GM23338 (cell line): Measurements from ENCODE around the gene AUH. TPM values are rescaled to one million over a fixed set of nuclear protein-coding genes. Genes with fewer than 3 reads are reported as not detected.

Experiments
- ATAC-seq: fragments of 200-7000 bp; cut with Tn5 transposase; 3 replicates; pipeline ENCODE4 v1.9.1; 2020
- DNase-seq: peaks from one replicate; pipeline ENCODE4 v3.0.0-alpha.2; 2015; ENCODE audit warnings: low spot score
- H2AFZ ChIP-seq: fragments of 200-600 bp; sonication (generic); 2 replicates; pipeline ENCODE4 v1.8.0; 2016; ENCODE audit warnings: antibody characterized with exemption, mild to moderate bottlenecking, moderate library complexity
- H3F3A ChIP-seq: fragments of 200-600 bp; sonication (generic); replicated peaks from 2 replicates; pipeline ENCODE4 v1.8.0; 2017; ENCODE audit warnings: antibody characterized with exemption, mixed run types, low read depth
- H3K27ac ChIP-seq: fragments of 200-600 bp; sonication (generic); 2 replicates; pipeline ENCODE4 v1.6.1; 2016; ENCODE audit warnings: low read depth
- H3K27me3 ChIP-seq: fragments of 200-600 bp; sonication (generic); 2 replicates; pipeline ENCODE4 v1.8.0; 2016; ENCODE audit warnings: mild to moderate bottlenecking, mixed run types, moderate library complexity; ENCODE audit not compliant: insufficient read depth
- H3K36me3 ChIP-seq: fragments of 200-600 bp; sonication (generic); 2 replicates; pipeline ENCODE4 v1.8.0; 2016; ENCODE audit warnings: mild to moderate bottlenecking; ENCODE audit not compliant: insufficient read depth
- H3K4me1 ChIP-seq: fragments of 200-600 bp; sonication (generic); 2 replicates; pipeline ENCODE4 v1.8.0; 2016; ENCODE audit warnings: mild to moderate bottlenecking, moderate library complexity; ENCODE audit not compliant: insufficient read depth
- H3K4me2 ChIP-seq: fragments of 200-600 bp; sonication (generic); 2 replicates; pipeline ENCODE4 v1.7.1; 2017; ENCODE audit warnings: mixed run types
- H3K4me3 ChIP-seq: fragments of 200-600 bp; sonication (generic); 2 replicates; pipeline ENCODE4 v1.6.1; 2016; ENCODE audit warnings: mixed run types
- H3K79me2 ChIP-seq: fragments of 200-600 bp; sonication (generic); replicated peaks from 2 replicates; pipeline ENCODE4 v1.8.0; 2017; ENCODE audit warnings: mild to moderate bottlenecking; ENCODE audit not compliant: insufficient read depth
- H3K9me2 ChIP-seq: fragments of 200-600 bp; sonication (generic); 2 replicates; pipeline ENCODE4 v1.8.0; 2017; ENCODE audit not compliant: insufficient read depth
- H4K20me1 ChIP-seq: fragments of 200-600 bp; sonication (generic); replicated peaks from 2 replicates; pipeline ENCODE4 v1.8.0; 2017; ENCODE audit warnings: mild to moderate bottlenecking; ENCODE audit not compliant: insufficient read depth
- H3K27ac Mint-ChIP-seq: 2 replicates; pipeline ENCODE4 v1.8.0; 2020; ENCODE audit warnings: inconsistent platforms, mild to moderate bottlenecking, moderate library complexity, mixed read lengths
- H3K27me3 Mint-ChIP-seq: 3 replicates; pipeline ENCODE4 v1.8.0; 2022; ENCODE audit warnings: low read depth, mild to moderate bottlenecking, moderate library complexity, mixed read lengths, inconsistent platforms; ENCODE audit not compliant: insufficient read depth, poor library complexity
- H3K36me3 Mint-ChIP-seq: 3 replicates; pipeline ENCODE4 v1.8.0; 2021; ENCODE audit warnings: low read depth, mild to moderate bottlenecking, inconsistent platforms, moderate library complexity, mixed read lengths
- H3K4me1 Mint-ChIP-seq: 3 replicates; pipeline ENCODE4 v1.8.0; 2020; ENCODE audit warnings: mild to moderate bottlenecking, inconsistent platforms, mixed read lengths
- H3K4me3 Mint-ChIP-seq: 3 replicates; pipeline ENCODE4 v1.8.0; 2021; ENCODE audit warnings: moderate library complexity, mild to moderate bottlenecking, inconsistent platforms, mixed read lengths
- H3K9me3 Mint-ChIP-seq: 3 replicates; pipeline ENCODE4 v1.8.0; 2020; ENCODE audit warnings: moderate library complexity, mild to moderate bottlenecking, inconsistent platforms, mixed read lengths
- CTCF ChIP-seq, 2 experiments: fragments of 200-600 bp in 1 of 2; sonication (generic) in 1 of 2; conservative IDR thresholded peaks; 2 replicates each; pipeline versions ENCODE4 v1.5.1 to v1.6.1; 2016 to 2017; ENCODE audit warnings: antibody characterized with exemption in 2 of 2, low read depth in 2 of 2, mild to moderate bottlenecking in 2 of 2, moderate library complexity in 1 of 2
- EZH2phosphoT487 ChIP-seq: fragments of 200-600 bp; sonication (generic); IDR thresholded peaks from one replicate; pipeline ENCODE4 v1.8.1; 2018; ENCODE audit warnings: antibody characterized with exemption; ENCODE audit not compliant: unreplicated experiment
- JUNB ChIP-seq: IDR thresholded peaks from one replicate; pipeline ENCODE4 v1.6.1; 2016; ENCODE audit warnings: antibody characterized with exemption; ENCODE audit not compliant: unreplicated experiment
- NANOG ChIP-seq: IDR thresholded peaks from 2 replicates; pipeline ENCODE4 v1.6.1; 2016; ENCODE audit warnings: antibody characterized with exemption, borderline replicate concordance
- REST ChIP-seq: IDR thresholded peaks from one replicate; pipeline ENCODE4 v1.6.1; 2018; ENCODE audit warnings: antibody characterized with exemption; ENCODE audit not compliant: unreplicated experiment
- STAT1 ChIP-seq: IDR thresholded peaks from one replicate; pipeline ENCODE4 v1.6.1; 2016; ENCODE audit warnings: antibody characterized with exemption; ENCODE audit not compliant: unreplicated experiment
- ZNF331 ChIP-seq: fragments of 250-450 bp; sonication (Bioruptor Pico); IDR thresholded peaks from 2 replicates; pipeline ENCODE4 v1.5.0; 2020; ENCODE audit warnings: low read depth, mild to moderate bottlenecking, moderate library complexity
- ZNF462 ChIP-seq: fragments of 250-450 bp; sonication (Bioruptor Pico); IDR thresholded peaks from 2 replicates; pipeline ENCODE4 v1.5.0; 2020; ENCODE audit warnings: mild to moderate bottlenecking, moderate library complexity
- polyA plus RNA-seq: library from polyadenylated mRNA; unstranded; fragments of >200 nt; fragmentation: Nextera tagmentation; extraction: Ambion mirVana; gene quantifications from 2 replicates; pipeline ENCODE4 v1.2.1, GENCODE V29; 2016
- total RNA-seq: library from RNA; depleted of rRNA; stranded (reverse); fragments of >200 nt; shearing (Covaris generic); gene quantifications from 2 replicates; pipeline ENCODE4 v1.2.3, GENCODE V29; 2014
- TF ChIP-seq, protein P1 (sequence below): IDR thresholded peaks from 2 replicates; pipeline ENCODE4 v1.6.1; 2016; ENCODE audit warnings: antibody characterized with exemption

AUH gene
- total and polyA plus RNA-seq, 2 experiments from 2014 or later = 28.8 to 34.2 TPM

DNA sequence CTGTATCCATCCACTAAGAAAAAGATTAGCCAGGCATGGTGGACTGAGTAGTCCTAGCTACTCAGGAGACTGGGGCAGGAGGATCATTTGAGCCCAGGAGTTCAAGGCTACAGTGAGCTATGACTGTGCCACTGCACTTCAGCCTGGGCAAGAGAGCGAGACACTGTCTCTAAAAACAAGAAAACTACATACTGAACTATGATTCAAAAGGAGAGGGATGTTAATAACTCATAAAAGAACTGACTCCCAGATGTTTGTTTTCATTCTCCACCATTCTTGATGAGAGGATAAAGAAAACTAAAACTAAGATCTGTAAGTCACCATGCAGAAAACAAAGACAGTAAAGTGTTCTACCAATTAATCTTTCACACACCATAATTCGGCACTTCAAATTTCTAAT lies 53.5 kb downstream of the AUH start:
- H3K27me3 Mint-ChIP-seq = peaks cover 2% of the 10 kb centered on the region
- H3K4me3 Mint-ChIP-seq = no peak overlapping the region
- H3K27ac Mint-ChIP-seq = 0 out of 2 replicates have a peak overlapping the region, but pooled peaks have one; percentile 49
- ATAC-seq (no peak), DNase-seq (no peak)
- H3F3A ChIP-seq = no peaks in the 10 kb centered on the region
- H3K36me3 ChIP-seq = no peaks in the 10 kb centered on the region
- peaks cover 11% of the 10 kb centered on the region; the same call in 1 of the 3 replicates for H3K36me3 Mint-ChIP-seq
- TF ChIP-seq STAT1 = no peak
- H3K27me3 ChIP-seq = no peaks in the 10 kb centered on the region
- H3K9me3 Mint-ChIP-seq = no peaks in the 10 kb centered on the region
- no peaks in the 10 kb centered on the region for H3K4me1 ChIP-seq
- no peak overlapping the region for H3K4me3 ChIP-seq
- H3K9me2 ChIP-seq = no peaks in the 10 kb centered on the region
- H4K20me1 ChIP-seq = peaks cover 9% of the 10 kb centered on the region; the same call in 1 of the 2 replicates
- peaks cover 5% of the 10 kb centered on the region for H3K4me1 Mint-ChIP-seq
- H3K4me2 ChIP-seq = no peak overlapping the region
- H2AFZ ChIP-seq = no peak overlapping the region
- peaks cover 48% of the 10 kb centered on the region for H3K79me2 ChIP-seq
- no peak overlapping the region for H3K27ac ChIP-seq

DNA sequence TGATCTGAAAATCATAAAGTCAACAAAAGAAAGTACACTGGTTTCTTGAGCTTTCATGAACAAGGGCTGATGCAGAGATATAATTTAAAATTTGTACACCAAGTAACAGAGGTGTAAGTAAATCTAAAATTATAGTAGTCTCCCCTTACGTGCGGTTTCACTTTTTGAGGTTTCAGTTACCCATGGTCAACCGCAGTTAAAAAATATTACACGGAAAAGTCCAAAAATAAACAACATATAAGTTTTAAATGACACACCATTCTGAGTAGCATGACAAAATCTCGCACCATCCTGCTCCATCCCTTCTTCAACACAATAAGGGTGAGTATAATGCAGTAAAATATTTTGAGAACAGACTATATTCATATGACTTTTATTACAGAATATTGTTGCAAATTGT lies 54.4 kb downstream of the AUH start:
- peaks cover 9% of the 10 kb centered on the region; the same call in 1 of the 2 replicates for H4K20me1 ChIP-seq
- Mint-ChIP-seq H3K4me3 (no peak overlapping the region), H3K9me3 (no peaks in the 10 kb centered on the region), H3K27ac (no peak overlapping the region), H3K27me3 (peaks cover 2% of the 10 kb centered on the region), H3K36me3 (peaks cover 11% of the 10 kb centered on the region; the same call in 1 of the 3 replicates), H3K4me1 (peaks cover 5% of the 10 kb centered on the region)
- no peaks in the 10 kb centered on the region for H3F3A ChIP-seq
- ATAC-seq (no peak), DNase-seq (no peak)
- H3K4me1 ChIP-seq = no peaks in the 10 kb centered on the region
- H3K27ac ChIP-seq = no peak overlapping the region
- TF ChIP-seq EZH2phosphoT487 (no peak), ZNF331 (CRISPR knock-in tag) (no peak), REST (no peak), CTCF (conservative IDR thresholded peaks at IDR 0.05; ENCODE audit: low read depth in 2 of 2) (no peak), NANOG (no peak), ZNF462 (CRISPR knock-in tag) (no peak), JUNB (no peak)
- TF ChIP-seq, protein P1, sequence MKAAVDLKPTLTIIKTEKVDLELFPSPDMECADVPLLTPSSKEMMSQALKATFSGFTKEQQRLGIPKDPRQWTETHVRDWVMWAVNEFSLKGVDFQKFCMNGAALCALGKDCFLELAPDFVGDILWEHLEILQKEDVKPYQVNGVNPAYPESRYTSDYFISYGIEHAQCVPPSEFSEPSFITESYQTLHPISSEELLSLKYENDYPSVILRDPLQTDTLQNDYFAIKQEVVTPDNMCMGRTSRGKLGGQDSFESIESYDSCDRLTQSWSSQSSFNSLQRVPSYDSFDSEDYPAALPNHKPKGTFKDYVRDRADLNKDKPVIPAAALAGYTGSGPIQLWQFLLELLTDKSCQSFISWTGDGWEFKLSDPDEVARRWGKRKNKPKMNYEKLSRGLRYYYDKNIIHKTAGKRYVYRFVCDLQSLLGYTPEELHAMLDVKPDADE = no peak
- H3K4me2 ChIP-seq = no peak overlapping the region
- no peaks in the 10 kb centered on the region for H3K27me3 ChIP-seq
- H3K9me2 ChIP-seq = no peaks in the 10 kb centered on the region
- H3K36me3 ChIP-seq = no peaks in the 10 kb centered on the region
- H3K4me3 ChIP-seq = no peak overlapping the region
- no peak overlapping the region for H2AFZ ChIP-seq
- peaks cover 42% of the 10 kb centered on the region for H3K79me2 ChIP-seq
